ENCODE data around the gene TRPC3.

DNA sequence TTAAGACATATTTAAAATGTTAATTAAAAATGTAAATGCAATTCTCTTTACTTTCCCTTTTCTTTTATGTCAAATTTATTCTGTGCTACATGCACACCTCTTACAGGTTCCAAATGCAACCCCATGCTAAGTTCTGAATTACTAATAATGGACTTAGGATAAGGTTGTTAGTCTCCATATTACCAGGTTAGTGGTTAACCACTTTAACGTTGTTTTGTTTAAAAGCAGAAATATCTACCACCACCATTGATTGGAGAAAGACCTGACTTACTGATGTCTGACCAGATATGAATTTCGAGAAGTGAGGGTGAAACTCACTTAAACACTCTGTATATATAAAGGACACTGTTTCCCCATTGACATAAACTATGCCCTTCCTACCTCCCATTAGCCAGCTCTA is 6.9 kb upstream of the TRPC3 start:
- TF ChIP-seq EZH2 (IDR thresholded peaks at IDR 0.05) (no peak), POLR2AphosphoS5 (IDR thresholded peaks at IDR 0.05; ENCODE audit: borderline replicate concordance, low read depth, low read length) (no peak), FOXP2 (optimal IDR thresholded peaks at IDR 0.05; ENCODE audit: control extremely low read depth, extremely low read length, insufficient read depth) (no peak)

Measured in SK-N-MC (cell line).